PC-3 (cell line): ENCODE measurements around the gene SOX21.

ENCODE experiments used
- EZH2 ChIP-seq: fragments of 300-600 bp; sonication (generic); IDR thresholded peaks from one replicate; pipeline ENCODE4 v1.6.1; 2017; ENCODE audit warnings: antibody characterized with exemption, mild to moderate bottlenecking, low read length; ENCODE audit not compliant: unreplicated experiment
- TF ChIP-seq, protein P1 (sequence below): fragments of 300-600 bp; sonication (generic); conservative IDR thresholded peaks from 2 replicates; pipeline ENCODE4 v1.5.1; 2017; ENCODE audit warnings: antibody characterized with exemption, low read depth, mild to moderate bottlenecking, low read length

DNA sequence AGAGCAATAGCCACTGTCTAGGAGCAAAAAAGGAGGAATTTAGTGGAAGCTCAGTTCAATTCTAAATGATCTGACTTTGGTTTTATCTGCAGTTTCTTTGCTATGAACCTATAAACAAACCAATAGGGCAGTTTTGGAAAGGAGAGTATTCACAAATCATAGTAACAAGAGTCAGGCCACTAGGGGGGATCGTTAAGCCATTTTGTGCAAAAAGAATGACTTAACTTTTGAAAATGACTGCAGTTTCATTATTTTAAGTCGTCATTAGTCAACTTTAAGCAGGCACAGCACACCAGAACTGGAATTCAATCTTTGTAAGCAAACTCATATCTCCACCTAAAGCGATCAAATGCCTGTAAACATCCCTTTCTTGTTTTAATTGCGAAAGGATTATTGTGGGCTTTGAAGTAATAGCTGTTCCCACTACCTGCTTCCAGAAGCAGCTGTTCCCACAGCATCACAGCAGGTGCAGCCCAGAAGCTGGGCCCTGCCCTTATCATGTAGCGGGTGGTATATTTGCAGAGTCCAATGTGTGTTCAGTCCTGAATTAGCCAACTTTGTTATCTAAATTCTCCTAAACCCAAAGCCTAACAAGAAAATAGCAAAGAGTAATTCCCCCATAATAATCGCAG lies 51.5 kb downstream of the SOX21 start:
- TF ChIP-seq, protein P1, sequence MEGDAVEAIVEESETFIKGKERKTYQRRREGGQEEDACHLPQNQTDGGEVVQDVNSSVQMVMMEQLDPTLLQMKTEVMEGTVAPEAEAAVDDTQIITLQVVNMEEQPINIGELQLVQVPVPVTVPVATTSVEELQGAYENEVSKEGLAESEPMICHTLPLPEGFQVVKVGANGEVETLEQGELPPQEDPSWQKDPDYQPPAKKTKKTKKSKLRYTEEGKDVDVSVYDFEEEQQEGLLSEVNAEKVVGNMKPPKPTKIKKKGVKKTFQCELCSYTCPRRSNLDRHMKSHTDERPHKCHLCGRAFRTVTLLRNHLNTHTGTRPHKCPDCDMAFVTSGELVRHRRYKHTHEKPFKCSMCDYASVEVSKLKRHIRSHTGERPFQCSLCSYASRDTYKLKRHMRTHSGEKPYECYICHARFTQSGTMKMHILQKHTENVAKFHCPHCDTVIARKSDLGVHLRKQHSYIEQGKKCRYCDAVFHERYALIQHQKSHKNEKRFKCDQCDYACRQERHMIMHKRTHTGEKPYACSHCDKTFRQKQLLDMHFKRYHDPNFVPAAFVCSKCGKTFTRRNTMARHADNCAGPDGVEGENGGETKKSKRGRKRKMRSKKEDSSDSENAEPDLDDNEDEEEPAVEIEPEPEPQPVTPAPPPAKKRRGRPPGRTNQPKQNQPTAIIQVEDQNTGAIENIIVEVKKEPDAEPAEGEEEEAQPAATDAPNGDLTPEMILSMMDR = peak; percentile 65
- TF ChIP-seq EZH2 = no peak
